Esophagus muscularis mucosa (tissue), 4 donors: ENCODE measurements around the gene HAO1. TPM values are rescaled to one million over a fixed set of nuclear protein-coding genes. Genes with fewer than 3 reads are reported as not detected.

Source experiments
- DNase-seq: peaks from one replicate; pipeline ENCODE4 v3.0.0-alpha.2; 2017; ENCODE audit errors: extremely low spot score
- H3K27ac ChIP-seq, 4 donors: fragments of 200-600 bp; sonication (generic); replicated peaks in 1 of 4; 1 replicate in 3 of 4; 2 replicates in 1 of 4; pipeline ENCODE4 v1.5.1; 2016 to 2019; ENCODE audit warnings: mild to moderate bottlenecking in 1 of 4
- H3K27me3 ChIP-seq, 4 donors: fragments of 200-600 bp; sonication (generic); one replicate each; pipeline versions ENCODE4 v1.5.1 to v1.6.0; 2016 to 2019
- H3K36me3 ChIP-seq, 4 donors: fragments of 200-600 bp; sonication (generic); one replicate each; pipeline ENCODE4 v1.5.1; 2016 to 2019
- H3K4me1 ChIP-seq, 4 donors: fragments of 200-600 bp; sonication (generic); one replicate each; pipeline ENCODE4 v1.5.1; 2016 to 2019
- H3K4me3 ChIP-seq, 4 donors: fragments of 200-600 bp; sonication (generic); 1 replicate in 2 of 4; 2 replicates in 2 of 4; pipeline ENCODE4 v1.5.1; 2016 to 2019; ENCODE audit warnings: mild to moderate bottlenecking in 4 of 4, moderate library complexity in 1 of 4
- H3K9me3 ChIP-seq, 4 donors: fragments of 200-600 bp; sonication (generic); 1 replicate in 3 of 4; 2 replicates in 1 of 4; pipeline ENCODE4 v1.5.1; 2016 to 2019
- CTCF ChIP-seq, 3 experiments: fragments of 200-600 bp in 2 of 3; fragments of 450-650 bp in 1 of 3; sonication (generic) in 2 of 3; IDR thresholded peaks; one replicate each; pipeline ENCODE4 v1.5.1; 2017 to 2019; ENCODE audit warnings: antibody characterized with exemption in 3 of 3, mild to moderate bottlenecking in 2 of 3, moderate library complexity in 1 of 3
- EP300 ChIP-seq: sonication (generic); formaldehyde crosslinking; IDR thresholded peaks from one replicate; pipeline ENCODE4 v1.6.1; 2017; ENCODE audit warnings: antibody characterized with exemption
- POLR2A ChIP-seq: fragments of 450-650 bp; IDR thresholded peaks from one replicate; pipeline ENCODE4 v1.6.1; 2017; ENCODE audit warnings: antibody characterized with exemption, moderate library complexity, mild to moderate bottlenecking, low read depth
- POLR2AphosphoS5 ChIP-seq, 2 donors: sonication (generic); formaldehyde crosslinking; IDR thresholded peaks; one replicate each; pipeline ENCODE4 v1.6.1; 2017; ENCODE audit warnings: antibody characterized with exemption in 2 of 2
- WGBS: methylation state at CpG from one replicate; pipeline ENCODE4 v1.1.5; 2018; 5-methylcytosine and 5-hydroxymethylcytosine counted together
- intact Hi-C: fragments of 100-400 bp; cut with DNase I; formaldehyde crosslinking; loops from one replicate; pipeline ENCODE4 v1.15.1; 2023
- total RNA-seq, 4 donors: library from RNA; depleted of rRNA; stranded (reverse); fragments of >200 nt; gene quantifications; one replicate each; pipeline versions ENCODE4 v1.1.0 to v1.2.1, GENCODE V29; 2016

The HAO1 gene
- total RNA-seq, 4 donors from 2014 or later, result not detected

GRCh38 chr20:7935027-7935551 is 5.2 kb downstream of the HAO1 start:
- H3K36me3 ChIP-seq, result no peaks in the 10 kb centered on the region
- no peak for DNase-seq
- peaks cover 0 to 12% (median 11%) of the 10 kb centered on the region in 4 donors for H3K4me1 ChIP-seq
- no peak overlapping the region for H3K27ac ChIP-seq
- intact Hi-C loops, result no loop called here
- no peaks in the 10 kb centered on the region for H3K27me3 ChIP-seq
- TF ChIP-seq POLR2AphosphoS5 (IDR thresholded peaks at IDR 0.05), result no peak
- no peak for TF ChIP-seq EP300
- TF ChIP-seq POLR2A, result no peak
- TF ChIP-seq CTCF (IDR thresholded peaks at IDR 0.05), result no peak
- no peak overlapping the region for H3K4me3 ChIP-seq
- no peaks in the 10 kb centered on the region for H3K9me3 ChIP-seq
- WGBS, result 74% methylated on average over 4 of the region's 4 CpGs

GRCh38 chr20:7933346-7933745 is 6.9 kb downstream of the HAO1 start:
- no peak overlapping the region for H3K4me3 ChIP-seq
- no peaks in the 10 kb centered on the region for H3K27me3 ChIP-seq
- intact Hi-C loops, result no loop called here
- peaks cover 0 to 12% (median 11%) of the 10 kb centered on the region in 4 donors for H3K4me1 ChIP-seq
- no peaks in the 10 kb centered on the region for H3K9me3 ChIP-seq
- TF ChIP-seq POLR2AphosphoS5 (IDR thresholded peaks at IDR 0.05), result no peak
- no peak for TF ChIP-seq CTCF (IDR thresholded peaks at IDR 0.05)
- WGBS, result 80% methylated on average over 1 of the region's 1 CpG
- H3K36me3 ChIP-seq, result no peaks in the 10 kb centered on the region
- no peak overlapping the region for H3K27ac ChIP-seq
- no peak for DNase-seq

DNA sequence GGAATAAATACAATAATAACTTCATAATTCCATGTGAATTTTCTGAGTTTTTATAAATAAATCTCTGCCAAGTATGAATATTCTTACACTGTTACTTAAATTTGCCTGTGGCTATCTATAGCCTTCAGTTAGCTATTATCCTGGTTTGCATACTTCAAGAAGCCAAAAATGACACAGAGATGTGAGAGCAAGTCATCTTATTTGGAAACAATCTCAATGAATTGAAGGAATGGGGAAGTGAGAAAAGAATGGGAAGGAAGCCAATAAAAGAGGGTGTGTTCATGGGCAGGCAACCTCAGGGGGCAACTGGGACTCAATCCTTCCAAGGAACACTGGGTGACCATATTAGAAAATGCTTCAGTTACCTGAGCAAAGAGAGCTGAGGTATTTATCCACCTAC is 9.9 kb downstream of the HAO1 start:
- Histone ChIP-seq H3K9me3 (no peaks in the 10 kb centered on the region), H3K27me3 (no peaks in the 10 kb centered on the region), H3K4me1 (no peaks in the 10 kb centered on the region), H3K27ac (no peak overlapping the region), H3K4me3 (no peak overlapping the region), H3K36me3 (no peaks in the 10 kb centered on the region)
- no peak for TF ChIP-seq EP300
- no peak for TF ChIP-seq POLR2AphosphoS5 (IDR thresholded peaks at IDR 0.05)
- no peak for TF ChIP-seq CTCF (IDR thresholded peaks at IDR 0.05)
- no peak for TF ChIP-seq POLR2A
- DNase-seq, result no peak
- intact Hi-C loops, result no loop called here

DNA sequence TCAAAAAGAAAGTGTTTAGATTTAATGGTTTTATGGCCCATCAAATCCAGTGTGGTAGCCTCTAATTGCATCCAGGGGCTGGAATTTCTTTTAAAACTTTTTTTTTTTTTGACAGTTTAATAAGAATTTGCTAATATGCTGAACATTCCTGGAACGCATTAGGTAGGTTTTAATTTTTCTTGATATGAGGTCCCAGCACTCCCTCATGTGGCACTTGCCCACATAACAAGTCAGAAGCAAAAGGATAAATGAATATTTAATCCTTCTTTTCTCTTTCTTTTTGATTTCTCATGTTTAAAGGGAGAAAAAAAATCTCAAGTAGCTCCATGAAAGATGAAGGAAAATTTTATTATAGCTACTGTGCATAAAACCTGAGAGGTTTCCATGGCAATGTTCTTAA is 13.5 kb downstream of the HAO1 start:
- Histone ChIP-seq H3K9me3 (no peaks in the 10 kb centered on the region), H3K4me1 (no peaks in the 10 kb centered on the region), H3K36me3 (no peaks in the 10 kb centered on the region), H3K27ac (no peak overlapping the region), H3K4me3 (no peak overlapping the region), H3K27me3 (no peaks in the 10 kb centered on the region)
- TF ChIP-seq POLR2A (no peak), POLR2AphosphoS5 (IDR thresholded peaks at IDR 0.05) (no peak), CTCF (IDR thresholded peaks at IDR 0.05) (peak; percentile 10 to 50 (median 29)), EP300 (no peak)
- DNase-seq, result no peak
- 24% methylated on average over 1 of the region's 1 CpG for WGBS
- intact Hi-C loops, result no loop called here

DNA sequence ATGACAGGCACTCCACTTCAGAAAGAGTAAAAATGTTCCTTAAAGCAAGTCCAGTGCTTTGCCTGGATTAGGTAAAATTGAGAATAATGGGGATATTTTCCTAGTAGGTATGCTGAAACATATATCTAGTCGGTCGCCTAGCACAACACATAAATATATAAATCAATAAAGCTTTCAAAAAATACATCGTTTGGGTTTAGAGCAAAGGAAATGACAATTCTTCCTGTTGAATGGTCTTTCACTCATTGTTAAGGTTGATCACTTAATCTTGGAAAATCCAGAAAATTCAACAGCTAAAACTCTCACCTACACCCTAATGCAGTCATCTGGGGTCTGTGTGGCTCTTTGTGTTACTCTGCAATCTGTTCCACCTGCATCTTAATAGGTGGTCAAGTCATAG is 13.9 kb downstream of the HAO1 start:
- WGBS, result 63% methylated on average over 3 of the region's 3 CpGs
- Histone ChIP-seq H3K4me3 (no peak overlapping the region), H3K4me1 (no peaks in the 10 kb centered on the region), H3K27ac (no peak overlapping the region), H3K36me3 (no peaks in the 10 kb centered on the region), H3K9me3 (no peaks in the 10 kb centered on the region), H3K27me3 (no peaks in the 10 kb centered on the region)
- TF ChIP-seq POLR2AphosphoS5 (IDR thresholded peaks at IDR 0.05) (no peak), EP300 (no peak), POLR2A (no peak), CTCF (IDR thresholded peaks at IDR 0.05) (no peak)
- intact Hi-C loops, result no loop called here
- no peak for DNase-seq
